Cortex of kidney (tissue), 1 donor: ENCODE measurements around the gene DOCK6.
"Not testable (repeated sequence)": the region's sequence is repeated elsewhere in the genome, so short reads cannot be mapped to it uniquely, and the experiment has no call there.

Source experiments
- DNase-seq: peaks from one replicate; lab custom pipeline; 2025; lab: John Stamatoyannopoulos, UW

DOCK6 gene

DNA sequence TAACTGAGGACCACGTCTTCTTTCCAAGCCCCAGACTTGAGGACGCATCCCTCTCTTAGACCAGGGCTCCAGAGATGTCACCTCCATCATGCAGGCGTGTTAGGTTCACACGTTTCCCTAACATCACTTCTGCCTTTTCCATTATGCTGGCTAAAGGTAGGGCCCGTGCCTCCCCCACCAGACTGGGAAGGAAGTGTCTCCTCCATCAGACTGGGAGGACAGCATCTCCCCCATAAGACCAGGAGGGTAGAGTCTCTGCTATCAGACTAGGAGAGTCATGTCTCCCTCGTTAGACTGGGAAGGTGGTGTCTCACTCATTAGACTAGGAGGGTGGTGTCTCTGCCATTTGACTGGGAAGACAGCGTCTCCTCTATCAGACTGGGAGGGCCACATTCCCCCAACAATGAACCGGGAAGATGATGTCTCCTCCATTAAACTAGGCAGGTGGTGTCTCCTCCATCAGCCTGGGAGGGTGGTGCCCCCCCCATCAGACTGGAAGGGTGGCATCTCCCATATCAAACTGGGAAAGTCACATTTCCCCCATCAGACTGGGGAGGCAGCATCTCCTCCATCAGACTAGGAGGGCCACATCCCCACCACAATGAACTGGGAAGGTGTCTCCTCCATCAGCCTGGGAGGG is 88.7 kb downstream of the DOCK6 start:
- no peak for DNase-seq

GRCh38 chr19:11172576-11172975 is 89.7 kb downstream of the DOCK6 start:
- DNase-seq = no peak

DNA sequence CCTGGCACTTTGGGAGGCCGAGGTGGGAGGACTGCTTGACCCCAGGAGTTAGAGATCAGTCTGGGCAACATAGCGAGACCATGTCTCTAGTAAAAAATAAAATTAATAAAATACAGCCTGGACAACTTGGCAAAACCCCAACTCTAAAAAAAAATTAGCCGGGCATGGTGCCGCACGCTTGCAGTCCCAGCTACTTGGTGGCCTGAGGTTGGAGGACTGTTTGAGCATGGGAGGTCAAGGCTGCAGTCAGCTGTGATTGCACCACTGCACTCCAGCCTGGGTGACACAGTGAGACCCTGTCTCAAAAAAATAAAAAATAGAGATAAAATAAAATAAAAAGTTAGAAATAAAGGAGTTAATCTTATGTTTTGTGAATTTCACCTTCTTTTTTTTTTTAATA is 91.2 kb downstream of the DOCK6 start:
- no peak for DNase-seq

- DNase-seq = no peak
Measured at GRCh38 chr19:11169896-11170678, 92.2 kb downstream of the DOCK6 start.

DNA sequence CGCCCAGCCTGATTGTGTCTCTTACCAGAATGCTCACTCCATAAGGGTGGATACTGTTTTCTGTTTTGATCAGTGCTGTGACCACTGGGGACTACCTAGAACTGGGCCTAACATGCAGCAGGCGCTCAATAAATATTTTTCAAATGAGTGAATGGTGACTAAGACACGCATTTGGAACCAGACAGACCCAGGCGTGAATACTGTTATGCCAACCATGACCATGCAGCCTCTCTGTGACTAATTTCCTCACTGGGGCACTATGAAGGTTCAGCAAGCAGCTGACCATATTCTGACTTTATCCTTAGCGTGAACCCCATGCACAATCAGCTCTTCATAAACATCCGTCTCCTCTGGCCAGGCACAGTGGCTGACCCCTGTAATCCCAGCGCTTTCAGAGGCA is 93.8 kb downstream of the DOCK6 start:
- no peak for DNase-seq

- DNase-seq = no peak
Measured at GRCh38 chr19:11166281-11167142, 95.8 kb downstream of the DOCK6 start.

GRCh38 chr19:11165486-11166030 is 96.8 kb downstream of the DOCK6 start:
- no peak for DNase-seq

GRCh38 chr19:11164879-11165406 is 97.4 kb downstream of the DOCK6 start:
- DNase-seq = no peak

DNA sequence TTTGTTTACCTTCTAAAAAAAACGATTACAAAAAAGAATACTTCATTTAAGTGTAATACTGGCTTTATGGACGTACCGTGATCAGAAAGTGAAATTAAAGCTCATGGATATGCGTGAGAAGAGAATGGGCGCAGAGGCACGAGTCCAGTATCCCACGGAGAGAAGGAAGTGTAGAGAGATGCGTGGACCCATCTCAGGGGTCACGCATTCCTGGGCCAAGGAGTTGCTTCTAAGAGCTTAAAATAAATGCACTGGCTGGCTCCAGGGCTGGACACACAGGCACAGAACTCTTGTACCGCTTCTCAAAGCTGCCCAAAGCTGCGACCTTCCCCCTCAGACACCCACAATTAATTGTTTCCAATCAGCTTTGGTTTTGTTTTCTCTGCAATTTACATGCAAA is 98.0 kb downstream of the DOCK6 start:
- no peak for DNase-seq

DNA sequence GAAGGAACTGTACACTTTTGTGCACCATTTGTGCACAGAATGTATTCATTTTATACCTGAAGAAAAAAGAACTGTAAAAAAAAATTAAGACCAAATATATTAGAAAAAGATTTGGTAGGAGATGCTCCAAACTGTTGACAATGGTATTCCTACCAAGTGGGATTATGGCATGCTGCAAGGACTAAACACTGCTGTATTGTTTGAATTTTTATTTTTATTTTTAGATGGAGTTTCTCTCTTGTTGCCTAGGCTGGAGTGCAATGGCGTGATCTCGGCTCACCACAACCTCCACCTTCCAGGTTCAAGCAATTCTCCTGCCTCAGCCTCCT is 101.9 kb downstream of the DOCK6 start:
- not testable (repeated sequence) for DNase-seq

DNA sequence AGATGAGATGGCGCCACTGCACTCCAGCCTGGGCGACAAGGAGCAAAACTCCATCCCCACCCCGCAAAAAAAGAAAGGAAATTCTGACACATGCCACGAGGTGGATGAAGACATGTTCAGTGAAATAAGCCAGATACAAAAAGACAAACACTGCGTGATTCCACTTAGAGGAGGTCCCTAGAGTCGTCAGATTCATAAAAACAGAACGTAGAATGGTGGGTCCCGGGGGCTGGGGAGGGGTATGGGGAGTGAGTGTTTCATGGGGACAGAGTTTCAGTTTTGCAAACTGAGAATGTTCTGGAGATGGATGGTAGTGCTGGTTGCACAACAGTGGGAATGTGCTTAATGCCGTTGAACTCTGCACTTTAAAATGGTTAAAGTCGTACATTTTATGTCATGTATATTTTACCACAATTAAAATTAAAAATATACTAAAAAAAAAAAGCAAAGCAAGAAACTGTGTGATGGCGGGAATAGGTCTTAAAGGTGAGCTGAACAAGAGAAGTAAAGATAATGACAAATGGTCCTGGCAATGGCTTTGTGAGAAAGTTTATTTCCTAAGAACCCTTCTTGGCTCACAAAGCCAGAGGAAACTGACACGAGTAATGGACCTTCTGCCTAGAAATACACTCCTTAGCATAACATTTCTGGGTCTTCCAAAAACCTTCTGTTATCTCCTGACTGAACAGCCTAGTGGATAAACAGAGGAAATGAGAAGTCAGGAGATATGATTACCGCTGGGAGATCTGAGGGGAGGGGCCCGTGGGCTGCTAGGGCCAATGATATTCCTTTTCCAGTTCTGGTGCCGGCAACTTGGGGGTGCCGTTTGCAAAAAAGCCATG is 102.5 kb downstream of the DOCK6 start:
- no peak for DNase-seq

GRCh38 chr19:11155373-11156120 is 106.8 kb downstream of the DOCK6 start, which contains the start of gene SPC24:
Gene SPC24, minus strand, starts transcription at chr19:11155782. Its CDS starts 6 bp downstream, at chr19:11155776.
- DNase-seq = no peak

- no peak for DNase-seq
Measured at GRCh38 chr19:11154683-11155047, 107.7 kb downstream of the DOCK6 start.

DNA sequence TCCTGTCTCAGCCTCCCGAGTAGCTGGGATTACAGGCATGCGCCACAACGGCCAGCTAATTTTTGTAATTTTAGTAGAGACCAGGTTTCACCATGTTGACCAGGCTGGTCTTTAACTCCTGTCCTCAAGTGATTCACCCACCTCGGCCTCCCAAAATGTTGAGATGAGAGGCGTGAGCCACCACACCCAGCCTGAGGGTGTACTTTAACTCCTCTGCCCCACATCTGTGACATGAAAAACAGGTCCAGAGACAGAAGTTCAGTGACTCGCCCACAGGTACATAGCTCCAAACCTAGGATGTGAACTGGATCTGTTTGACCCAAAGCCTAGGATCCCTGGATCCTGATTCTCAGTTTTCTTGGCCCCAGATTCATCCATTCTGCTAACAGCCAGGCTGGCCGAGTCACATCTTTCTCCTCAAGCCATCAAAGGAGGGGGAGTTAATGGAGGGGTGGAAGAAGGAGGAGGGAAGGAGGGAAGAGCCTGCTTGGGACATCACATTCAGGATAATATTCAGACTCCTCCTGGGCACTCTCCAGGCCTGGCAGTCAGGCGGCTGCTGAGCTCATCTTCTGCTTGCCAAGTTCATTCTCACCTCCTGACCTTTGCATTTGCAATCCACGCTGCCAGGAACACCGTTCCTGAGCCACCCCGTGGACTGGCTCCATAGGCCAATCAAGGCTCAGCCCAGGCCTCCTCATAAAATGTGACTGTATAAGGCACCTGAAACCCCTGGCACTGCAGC is 109.8 kb downstream of the DOCK6 start:
- DNase-seq = no peak

- DNase-seq = no peak
Measured at GRCh38 chr19:11151181-11151580, 111.1 kb downstream of the DOCK6 start.
